Measurements from ENCODE around the gene CAPRIN2. TPM values are rescaled to one million over a fixed set of nuclear protein-coding genes. Genes with fewer than 3 reads are reported as not detected.

The CAPRIN2 gene
- total RNA-seq: 49.6 TPM

DNA sequence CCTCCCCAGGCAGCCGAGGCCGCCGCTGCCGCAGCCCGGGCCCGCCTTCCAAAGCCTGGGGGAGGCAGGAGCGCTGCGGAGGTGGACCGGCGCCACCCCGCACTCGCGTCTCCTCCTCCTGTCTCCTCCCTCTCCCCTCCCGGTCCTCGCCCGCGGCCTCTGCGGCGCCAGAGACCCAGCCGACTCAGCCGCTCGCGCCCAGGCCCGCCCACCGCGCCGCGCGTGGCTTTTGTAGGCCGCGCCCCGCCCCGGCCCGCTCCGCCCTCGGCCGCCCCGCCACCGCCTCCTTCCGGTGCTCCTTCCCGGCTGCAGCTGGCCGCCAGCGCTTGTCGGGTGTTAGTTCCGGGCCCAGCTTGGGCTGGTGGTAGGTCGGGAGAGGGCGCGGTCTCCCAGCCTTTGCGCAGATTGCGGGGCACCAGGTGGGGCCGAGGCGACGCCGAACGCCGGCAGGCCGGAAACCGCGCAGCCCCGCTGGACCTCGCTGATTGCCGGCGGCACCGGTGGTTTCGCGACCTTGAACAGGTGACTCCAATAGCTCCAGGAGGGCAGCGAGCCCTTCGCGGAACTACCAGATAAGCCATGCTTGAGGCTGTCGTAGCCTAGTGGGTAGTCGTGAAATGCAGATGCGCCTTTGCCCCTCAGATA lies at the start of gene CAPRIN2:
CAPRIN2 (minus strand) TSS at position 202 of the 645 bp plus-strand sequence. CDS start 1,431 bp downstream, outside the sequence.

DNA sequence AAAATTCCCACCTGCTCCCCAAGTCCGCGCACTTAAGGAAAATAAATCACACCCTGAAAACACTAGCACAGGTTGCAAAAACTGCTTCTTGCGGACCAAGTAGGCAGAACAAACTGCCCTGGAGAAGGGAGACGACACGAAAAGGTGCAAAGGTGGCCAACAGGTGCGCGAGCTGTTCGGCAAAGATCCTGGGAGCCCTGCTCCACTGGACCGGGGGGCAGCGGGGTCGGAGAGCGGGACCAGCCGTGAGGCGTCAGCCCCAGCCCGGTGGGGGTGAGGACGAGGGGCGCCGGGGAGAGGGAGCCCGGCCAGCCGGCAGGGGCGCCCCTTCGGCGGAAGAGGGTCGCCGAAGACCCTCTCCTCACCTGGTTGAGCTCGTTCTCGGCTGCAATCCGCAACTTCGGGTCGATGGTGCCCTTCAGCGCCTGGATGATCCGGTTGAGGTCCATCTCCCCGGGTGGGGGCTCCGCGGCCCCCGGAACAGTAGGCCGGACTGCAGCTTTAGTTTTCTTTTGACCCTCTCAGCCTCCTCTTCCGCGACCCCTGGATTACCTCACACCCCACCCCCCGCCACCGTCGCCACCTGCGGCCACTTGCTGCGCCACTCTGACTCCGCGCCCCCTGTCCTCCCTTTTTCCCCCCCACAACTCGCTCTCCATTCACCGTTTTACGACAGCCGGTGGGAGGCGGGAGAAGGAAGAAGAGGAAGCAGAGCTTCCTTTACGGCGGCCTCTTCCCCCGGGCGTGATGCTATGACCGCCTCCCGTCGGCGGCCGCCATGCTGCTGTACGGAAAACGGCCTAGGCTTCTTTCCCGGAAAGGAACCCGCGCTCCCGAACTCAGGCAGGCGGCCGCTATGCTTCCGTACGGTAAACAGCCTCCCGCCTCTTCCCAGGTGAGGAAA lies 59.3 kb downstream of the CAPRIN2 start, which contains the start of gene IPO8:
IPO8 (minus strand) TSS at position 671 of the 904 bp plus-strand sequence; CDS start at position 449, 222 bp downstream.

Other genes starting within 250 kb of the CAPRIN2 start
- gene IPO8, start 59.1 kb downstream of the CAPRIN2 start, total RNA-seq: 42.0 TPM
- 13.8 TPM for gene TSPAN11, start 171.8 kb upstream of the CAPRIN2 start, total RNA-seq